CD4-positive, alpha-beta T cell treated with Interferon alpha-2 for 1 hour (primary cell): Measurements from ENCODE around the gene MCU.

Source experiments
- DNase-seq, 2 donors: peaks; one replicate each; pipeline ENCODE4 v3.0.0-alpha.2; 2020 to 2022

The MCU gene

GRCh38 chr10:72812415-72812752, 120.4 kb downstream of the MCU start:
- no peak for DNase-seq

- DNase-seq = no peak
Measured at GRCh38 chr10:72812753-72813430, 120.9 kb downstream of the MCU start.

GRCh38 chr10:72814099-72814790, 122.3 kb downstream of the MCU start:
- no peak for DNase-seq

- no peak for DNase-seq
Measured at GRCh38 chr10:72816565-72816964, 124.6 kb downstream of the MCU start.

GRCh38 chr10:72818076-72818475, 126.1 kb downstream of the MCU start:
- DNase-seq = peak in 1 of 2 donors; percentile 5

- no peak for DNase-seq
Measured at GRCh38 chr10:72819053-72819452, 127.1 kb downstream of the MCU start.

GRCh38 chr10:72821606-72822005, 129.7 kb downstream of the MCU start:
- no peak for DNase-seq

- no peak for DNase-seq
Measured at GRCh38 chr10:72822342-72822986, 130.5 kb downstream of the MCU start.

- no peak for DNase-seq
Measured at GRCh38 chr10:72825163-72825562, 133.2 kb downstream of the MCU start.

GRCh38 chr10:72826346-72826745, 134.4 kb downstream of the MCU start:
- DNase-seq = no peak

- DNase-seq = no peak
Measured at GRCh38 chr10:72828294-72828693, 136.4 kb downstream of the MCU start.

- no peak for DNase-seq
Measured at GRCh38 chr10:72830625-72831024, 138.7 kb downstream of the MCU start.

GRCh38 chr10:72831696-72832409, 139.9 kb downstream of the MCU start:
- DNase-seq = no peak

GRCh38 chr10:72832701-72833100, 140.8 kb downstream of the MCU start:
- DNase-seq = no peak

- DNase-seq = peak; percentile 39 to 70
Measured at GRCh38 chr10:72834183-72834825, 142.4 kb downstream of the MCU start.

- no peak for DNase-seq
Measured at GRCh38 chr10:72840319-72840718, 148.4 kb downstream of the MCU start.

GRCh38 chr10:72841487-72841886, 149.5 kb downstream of the MCU start:
- DNase-seq = no peak

GRCh38 chr10:72842164-72842563, 150.2 kb downstream of the MCU start:
- DNase-seq = no peak

GRCh38 chr10:72846238-72846637, 154.3 kb downstream of the MCU start:
- no peak for DNase-seq

GRCh38 chr10:72847681-72848080, 155.7 kb downstream of the MCU start:
- peak in 1 of 2 donors; percentile 3 for DNase-seq

GRCh38 chr10:72850861-72851260, 158.9 kb downstream of the MCU start:
- DNase-seq = no peak

- no peak for DNase-seq
Measured at GRCh38 chr10:72851509-72851908, 159.6 kb downstream of the MCU start.

GRCh38 chr10:72852508-72852907, 160.6 kb downstream of the MCU start:
- no peak for DNase-seq
